ENCODE data around the gene WWOX. TPM values are rescaled to one million over a fixed set of nuclear protein-coding genes. Genes with fewer than 3 reads are reported as not detected.

Gene WWOX
- total RNA-seq, 1 donor from 2014 or later = 28.2 TPM

DNA sequence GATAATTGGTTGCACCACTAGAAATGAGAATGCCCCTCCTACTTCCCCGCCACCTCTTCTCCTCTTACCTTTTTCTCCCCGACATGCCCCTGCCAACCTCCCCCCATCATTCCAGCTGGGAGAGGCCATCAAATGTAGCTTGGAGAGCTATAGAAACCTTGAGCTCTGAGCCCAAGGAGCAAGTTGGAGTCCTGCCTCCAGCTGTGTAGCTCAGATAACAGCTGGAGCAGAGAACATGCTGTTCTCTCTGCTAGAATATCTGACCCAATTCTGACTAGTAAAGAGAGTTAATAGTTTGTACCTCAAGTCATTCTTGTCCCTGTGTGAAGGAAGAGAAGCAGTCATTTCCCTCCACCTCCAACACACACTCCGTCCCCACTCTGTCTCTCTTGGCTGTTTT lies 1010.8 kb downstream of the WWOX start:
- Mint-ChIP-seq H3K4me3 (no peak overlapping the region), H3K36me3 (no peaks in the 10 kb centered on the region), H3K27ac (no peak overlapping the region), H3K27me3 (no peaks in the 10 kb centered on the region), H3K9me3 (no peaks in the 10 kb centered on the region), H3K4me1 (ENCODE audit: unreplicated experiment) (peaks cover 18% of the 10 kb centered on the region)
- TF ChIP-seq, protein P1, sequence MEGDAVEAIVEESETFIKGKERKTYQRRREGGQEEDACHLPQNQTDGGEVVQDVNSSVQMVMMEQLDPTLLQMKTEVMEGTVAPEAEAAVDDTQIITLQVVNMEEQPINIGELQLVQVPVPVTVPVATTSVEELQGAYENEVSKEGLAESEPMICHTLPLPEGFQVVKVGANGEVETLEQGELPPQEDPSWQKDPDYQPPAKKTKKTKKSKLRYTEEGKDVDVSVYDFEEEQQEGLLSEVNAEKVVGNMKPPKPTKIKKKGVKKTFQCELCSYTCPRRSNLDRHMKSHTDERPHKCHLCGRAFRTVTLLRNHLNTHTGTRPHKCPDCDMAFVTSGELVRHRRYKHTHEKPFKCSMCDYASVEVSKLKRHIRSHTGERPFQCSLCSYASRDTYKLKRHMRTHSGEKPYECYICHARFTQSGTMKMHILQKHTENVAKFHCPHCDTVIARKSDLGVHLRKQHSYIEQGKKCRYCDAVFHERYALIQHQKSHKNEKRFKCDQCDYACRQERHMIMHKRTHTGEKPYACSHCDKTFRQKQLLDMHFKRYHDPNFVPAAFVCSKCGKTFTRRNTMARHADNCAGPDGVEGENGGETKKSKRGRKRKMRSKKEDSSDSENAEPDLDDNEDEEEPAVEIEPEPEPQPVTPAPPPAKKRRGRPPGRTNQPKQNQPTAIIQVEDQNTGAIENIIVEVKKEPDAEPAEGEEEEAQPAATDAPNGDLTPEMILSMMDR (conservative IDR thresholded peaks at IDR 0.05) = no peak
- DNase-seq (ENCODE audit: extremely low spot score, unreplicated experiment) = no peak

DNA sequence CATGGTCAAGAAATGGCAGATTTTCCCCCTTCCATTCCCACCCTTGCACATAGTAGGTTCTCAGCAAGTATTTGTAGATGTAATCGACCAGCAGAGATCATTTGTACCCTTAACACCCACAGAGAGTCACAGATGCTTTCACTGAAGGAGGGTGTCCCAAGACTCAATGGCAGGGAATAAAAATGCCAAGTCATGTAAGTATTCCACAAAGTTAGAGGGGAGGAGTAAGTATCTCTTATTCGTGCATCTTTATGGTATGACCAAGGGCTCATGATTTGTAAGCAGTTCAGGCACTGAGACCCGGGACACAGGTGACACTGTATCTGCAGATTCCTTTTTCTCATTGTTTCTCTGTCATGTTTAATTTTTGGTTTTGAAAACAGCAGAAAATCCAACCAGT lies 1011.5 kb downstream of the WWOX start:
- H3K27ac Mint-ChIP-seq = no peak overlapping the region
- TF ChIP-seq, protein P1 (conservative IDR thresholded peaks at IDR 0.05) = no peak
- H3K9me3 Mint-ChIP-seq = no peaks in the 10 kb centered on the region
- no peak for DNase-seq (ENCODE audit: extremely low spot score, unreplicated experiment)
- H3K4me1 Mint-ChIP-seq (ENCODE audit: unreplicated experiment) = peaks cover 21% of the 10 kb centered on the region
- no peaks in the 10 kb centered on the region for H3K36me3 Mint-ChIP-seq
- H3K4me3 Mint-ChIP-seq = no peak overlapping the region
- H3K27me3 Mint-ChIP-seq = no peaks in the 10 kb centered on the region

DNA sequence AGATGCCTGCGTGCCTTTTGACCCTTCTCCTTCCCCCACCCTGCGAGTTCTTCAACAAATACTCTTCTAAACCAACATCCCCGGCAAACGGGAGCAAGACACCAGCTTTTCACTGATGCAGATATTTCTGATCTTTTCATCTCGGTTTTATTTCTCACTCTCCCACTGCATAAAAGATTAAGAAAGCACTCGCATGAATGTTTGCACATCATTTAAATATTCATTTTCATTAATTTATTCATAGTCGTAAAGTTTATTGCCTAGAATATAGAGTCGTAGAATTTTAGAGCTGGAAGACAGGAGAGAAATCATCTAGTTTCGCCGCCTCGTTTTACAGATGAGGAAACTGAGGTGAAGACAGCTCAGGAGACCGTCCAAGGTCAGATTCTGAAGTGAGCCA lies 1013.0 kb downstream of the WWOX start:
- H3K27me3 Mint-ChIP-seq = no peaks in the 10 kb centered on the region
- TF ChIP-seq, protein P1 (conservative IDR thresholded peaks at IDR 0.05) = no peak
- no peak overlapping the region for H3K27ac Mint-ChIP-seq
- H3K36me3 Mint-ChIP-seq = no peaks in the 10 kb centered on the region
- no peak for DNase-seq (ENCODE audit: extremely low spot score, unreplicated experiment)
- H3K4me3 Mint-ChIP-seq = no peak overlapping the region
- peaks cover 4% of the 10 kb centered on the region for H3K9me3 Mint-ChIP-seq
- peaks cover 21% of the 10 kb centered on the region for H3K4me1 Mint-ChIP-seq (ENCODE audit: unreplicated experiment)

DNA sequence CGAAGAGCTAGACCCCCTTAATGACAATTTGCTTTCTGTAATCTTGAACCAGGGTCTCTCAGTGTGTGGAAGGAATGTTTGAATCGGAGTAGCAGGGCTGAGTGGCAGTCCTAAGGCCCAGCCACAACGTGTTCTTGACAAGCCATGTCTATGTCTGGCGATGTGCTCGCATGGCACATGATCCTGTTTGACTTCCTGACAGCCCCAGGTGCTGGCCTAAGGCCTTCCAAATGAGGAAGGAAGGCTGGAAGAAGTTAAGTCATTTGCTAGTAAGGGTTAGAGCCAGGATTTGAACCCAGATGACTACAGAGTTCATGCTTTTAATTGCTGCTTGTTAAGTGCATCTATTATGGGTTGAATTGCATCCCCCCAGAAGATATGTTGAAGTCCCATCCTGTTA lies 1014.4 kb downstream of the WWOX start:
- DNase-seq (ENCODE audit: extremely low spot score, unreplicated experiment) = no peak
- peaks cover 9% of the 10 kb centered on the region for H3K9me3 Mint-ChIP-seq
- TF ChIP-seq, protein P1 (conservative IDR thresholded peaks at IDR 0.05) = no peak
- H3K27ac Mint-ChIP-seq = no peak overlapping the region
- no peaks in the 10 kb centered on the region for H3K27me3 Mint-ChIP-seq
- no peaks in the 10 kb centered on the region for H3K36me3 Mint-ChIP-seq
- H3K4me3 Mint-ChIP-seq = no peak overlapping the region
- H3K4me1 Mint-ChIP-seq (ENCODE audit: unreplicated experiment) = peaks cover 21% of the 10 kb centered on the region

DNA sequence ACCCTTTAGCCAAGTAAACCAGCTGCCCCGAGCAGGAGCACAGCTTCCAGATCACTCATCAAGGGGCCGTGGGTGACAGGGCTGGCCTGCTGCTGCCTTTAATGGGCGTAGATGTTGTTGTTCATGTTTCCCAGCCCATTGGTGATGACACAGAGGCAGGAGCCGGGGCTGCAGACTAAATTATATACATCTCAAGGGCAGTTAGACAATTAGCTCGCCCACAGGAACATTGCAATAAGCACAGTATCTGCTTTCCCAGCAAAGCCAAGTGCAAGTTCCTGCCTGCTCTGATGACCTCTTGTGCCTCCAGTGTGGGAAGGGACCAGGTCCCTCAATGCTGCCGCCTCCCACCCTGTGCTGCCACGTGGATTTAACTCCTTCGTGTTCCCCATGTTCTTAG lies 1015.3 kb downstream of the WWOX start:
- no peak for DNase-seq (ENCODE audit: extremely low spot score, unreplicated experiment)
- no peaks in the 10 kb centered on the region for H3K27me3 Mint-ChIP-seq
- no peaks in the 10 kb centered on the region for H3K36me3 Mint-ChIP-seq
- H3K4me3 Mint-ChIP-seq = no peak overlapping the region
- H3K9me3 Mint-ChIP-seq = peaks cover 9% of the 10 kb centered on the region
- TF ChIP-seq, protein P1 (conservative IDR thresholded peaks at IDR 0.05) = no peak
- peaks cover 14% of the 10 kb centered on the region for H3K4me1 Mint-ChIP-seq (ENCODE audit: unreplicated experiment)
- peak overlapping the region; percentile 31 for H3K27ac Mint-ChIP-seq

DNA sequence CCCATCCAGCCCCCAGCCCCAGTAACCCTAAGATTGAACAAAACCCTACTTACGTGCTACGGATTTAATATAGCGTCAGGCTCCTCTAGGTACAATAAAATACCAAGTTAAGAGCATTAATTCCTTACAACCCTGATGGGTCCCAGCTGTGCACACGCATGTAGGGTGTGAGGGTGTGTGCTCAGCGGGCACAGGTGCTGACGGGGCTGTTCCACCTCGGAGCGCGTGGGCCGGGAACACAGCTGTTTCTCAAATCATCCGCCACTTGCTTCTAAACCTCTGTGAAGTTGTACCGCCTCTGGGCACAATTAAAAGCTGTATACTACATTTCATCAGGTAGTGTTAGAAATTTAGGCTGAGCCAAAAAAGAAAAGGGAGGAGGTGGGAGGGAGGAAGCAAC lies 1022.5 kb downstream of the WWOX start:
- Mint-ChIP-seq H3K27me3 (no peaks in the 10 kb centered on the region), H3K36me3 (no peaks in the 10 kb centered on the region), H3K4me3 (no peak overlapping the region), H3K4me1 (ENCODE audit: unreplicated experiment) (peaks cover 10% of the 10 kb centered on the region), H3K27ac (no peak overlapping the region), H3K9me3 (peaks cover 9% of the 10 kb centered on the region)
- DNase-seq (ENCODE audit: extremely low spot score, unreplicated experiment) = no peak
- TF ChIP-seq, protein P1 (conservative IDR thresholded peaks at IDR 0.05) = no peak
